HG03521 (cell line): ENCODE results near the gene ACCSL.

Source experiments
- ATAC-seq: cut with Tn5 transposase; IDR thresholded peaks from one replicate; pipeline ENCODE4 v1.9.1; 2021; ENCODE audit warnings: mild to moderate bottlenecking, moderate library complexity; ENCODE audit not compliant: unreplicated experiment

ACCSL gene

GRCh38 chr11:44049832-44050231 lies 2.1 kb downstream of the ACCSL start:
- no peak for ATAC-seq

- ATAC-seq, result no peak
Observed at GRCh38 chr11:44051171-44051570, 3.4 kb downstream of the ACCSL start.

- ATAC-seq, result no peak
Observed at GRCh38 chr11:44057340-44057739, 9.6 kb downstream of the ACCSL start.

GRCh38 chr11:44058275-44058674 lies 10.5 kb downstream of the ACCSL start:
- ATAC-seq, result no peak

GRCh38 chr11:44065161-44065661 lies 17.4 kb downstream of the ACCSL start:
- ATAC-seq, result no peak

GRCh38 chr11:44065841-44066731 lies 18.3 kb downstream of the ACCSL start, which contains the start of gene ACCS:
Gene ACCS (plus strand): TSS chr11:44066270. CDS start chr11:44067628, 1,358 bp downstream.
- ATAC-seq, result peak; percentile 97

GRCh38 chr11:44066732-44067141 lies 19.0 kb downstream of the ACCSL start:
- ATAC-seq, result no peak

GRCh38 chr11:44067266-44067665 lies 19.5 kb downstream of the ACCSL start:
- no peak for ATAC-seq

- ATAC-seq, result no peak
Observed at GRCh38 chr11:44068180-44068579, 20.4 kb downstream of the ACCSL start.

GRCh38 chr11:44071157-44071556 lies 23.4 kb downstream of the ACCSL start:
- no peak for ATAC-seq

- ATAC-seq, result no peak
Observed at GRCh38 chr11:44072757-44073658, 25.2 kb downstream of the ACCSL start.

- ATAC-seq, result no peak
Observed at GRCh38 chr11:44078794-44079193, 31.0 kb downstream of the ACCSL start.

GRCh38 chr11:44079376-44079775 lies 31.6 kb downstream of the ACCSL start:
- no peak for ATAC-seq

- no peak for ATAC-seq
Observed at GRCh38 chr11:44080951-44081350, 33.2 kb downstream of the ACCSL start.

- ATAC-seq, result no peak
Observed at GRCh38 chr11:44082645-44083044, 34.9 kb downstream of the ACCSL start.

GRCh38 chr11:44083433-44083832 lies 35.7 kb downstream of the ACCSL start:
- no peak for ATAC-seq

GRCh38 chr11:44083906-44084305 lies 36.1 kb downstream of the ACCSL start:
- no peak for ATAC-seq

- no peak for ATAC-seq
Observed at GRCh38 chr11:44085330-44085729, 37.5 kb downstream of the ACCSL start.

- no peak for ATAC-seq
Observed at GRCh38 chr11:44088377-44088776, 40.6 kb downstream of the ACCSL start.

- no peak for ATAC-seq
Observed at GRCh38 chr11:44088871-44089270, 41.1 kb downstream of the ACCSL start.

GRCh38 chr11:44090539-44090938 lies 42.8 kb downstream of the ACCSL start:
- ATAC-seq, result no peak
